ENCODE results near the gene OR51A7. TPM values are rescaled to one million over a fixed set of nuclear protein-coding genes. Genes with fewer than 3 reads are reported as not detected.
"Not testable (repeated sequence)": the region's sequence is repeated elsewhere in the genome, so short reads cannot be mapped to it uniquely, and the experiment has no call there.

OR51A7 gene
- total RNA-seq: not detected in 2 replicates

GRCh38 chr11:4903484-4903883 lies at the start of gene OR51A7:
TSS of gene OR51A7 (plus strand) at chr11:4903783. CDS start at chr11:4907370, 3,587 bp downstream.
- no peak for DNase-seq (ENCODE audit: low read depth in 2 of 2)

- DNase-seq (ENCODE audit: low read depth in 2 of 2): not testable (repeated sequence)
These were observed 49.3 kb upstream of the OR51A7 start for GRCh38 chr11:4854286-4854685.

- no peak for DNase-seq (ENCODE audit: low read depth in 2 of 2)
These were observed 40.9 kb upstream of the OR51A7 start for GRCh38 chr11:4862447-4863236.

- DNase-seq (ENCODE audit: low read depth in 2 of 2): no peak
These were observed 39.7 kb upstream of the OR51A7 start for GRCh38 chr11:4863876-4864275.

GRCh38 chr11:4865855-4866254 lies 37.7 kb upstream of the OR51A7 start:
- DNase-seq (ENCODE audit: low read depth in 2 of 2): no peak

GRCh38 chr11:4881188-4881587 lies 22.4 kb upstream of the OR51A7 start:
- DNase-seq (ENCODE audit: low read depth in 2 of 2): no peak

- DNase-seq (ENCODE audit: low read depth in 2 of 2): no peak
These were observed 21.6 kb upstream of the OR51A7 start, which contains the start of gene OR51T1 for GRCh38 chr11:4881860-4882500. TSS of gene OR51T1 (plus strand) at chr11:4881900. CDS start at chr11:4881900, 0 bp downstream.

- DNase-seq (ENCODE audit: low read depth in 2 of 2): no peak
These were observed 21.0 kb upstream of the OR51A7 start for GRCh38 chr11:4882543-4882942.

GRCh38 chr11:4884361-4884760 lies 19.2 kb upstream of the OR51A7 start:
- DNase-seq (ENCODE audit: low read depth in 2 of 2): no peak

GRCh38 chr11:4886186-4886585 lies 17.4 kb upstream of the OR51A7 start:
- no peak for DNase-seq (ENCODE audit: low read depth in 2 of 2)

GRCh38 chr11:4887591-4887990 lies 16.0 kb upstream of the OR51A7 start:
- DNase-seq (ENCODE audit: low read depth in 2 of 2): no peak

- no peak for DNase-seq (ENCODE audit: low read depth in 2 of 2)
These were observed 13.3 kb upstream of the OR51A7 start for GRCh38 chr11:4890279-4890678.

GRCh38 chr11:4891996-4892640 lies 11.5 kb upstream of the OR51A7 start:
- no peak for DNase-seq (ENCODE audit: low read depth in 2 of 2)

GRCh38 chr11:4916581-4916980 lies 13.0 kb downstream of the OR51A7 start:
- DNase-seq (ENCODE audit: low read depth in 2 of 2): no peak

- no peak for DNase-seq (ENCODE audit: low read depth in 2 of 2)
These were observed 15.7 kb downstream of the OR51A7 start, which contains the start of gene OR51G2 for GRCh38 chr11:4919250-4919649. TSS of gene OR51G2 (minus strand) at chr11:4919350. CDS start at chr11:4915663, 3,687 bp downstream.

- no peak for DNase-seq (ENCODE audit: low read depth in 2 of 2)
These were observed 18.2 kb downstream of the OR51A7 start for GRCh38 chr11:4921796-4922195.

GRCh38 chr11:4922304-4922703 lies 18.7 kb downstream of the OR51A7 start:
- DNase-seq (ENCODE audit: low read depth in 2 of 2): no peak

GRCh38 chr11:4924239-4924638 lies 20.7 kb downstream of the OR51A7 start, which contains the start of gene OR51G1:
TSS of gene OR51G1 (minus strand) at chr11:4924339. CDS start at chr11:4924339, 0 bp downstream.
- DNase-seq (ENCODE audit: low read depth in 2 of 2): no peak

GRCh38 chr11:4926608-4927007 lies 23.0 kb downstream of the OR51A7 start:
- DNase-seq (ENCODE audit: low read depth in 2 of 2): no peak

GRCh38 chr11:4932751-4933150 lies 29.2 kb downstream of the OR51A7 start:
- DNase-seq (ENCODE audit: low read depth in 2 of 2): no peak

GRCh38 chr11:4936745-4937144 lies 33.2 kb downstream of the OR51A7 start:
- DNase-seq (ENCODE audit: low read depth in 2 of 2): no peak

- DNase-seq (ENCODE audit: low read depth in 2 of 2): no peak
These were observed 43.9 kb downstream of the OR51A7 start, which contains the start of gene OR51A4 for GRCh38 chr11:4947505-4947904. TSS of gene OR51A4 (minus strand) at chr11:4947605. CDS start at chr11:4947100, 505 bp downstream.

Data from dermis microvascular lymphatic vessel endothelial cell (primary cell).